DOHH2 (cell line): ENCODE data around the gene ITLN1.
"Not testable (repeated sequence)": the region's sequence is repeated elsewhere in the genome, so short reads cannot be mapped to it uniquely, and the experiment has no call there.

Experiments used
- H3F3A ChIP-seq: fragments of 200-600 bp; sonication (generic), shearing (Covaris generic); 2 replicates; pipeline ENCODE4 v1.6.0; 2016; ENCODE audit warnings: antibody characterized with exemption, mild to moderate bottlenecking; ENCODE audit not compliant: control insufficient read depth, insufficient read depth
- H3K27ac ChIP-seq: fragments of 200-600 bp; sonication (generic); 2 replicates; pipeline ENCODE4 v1.5.1; 2014; ENCODE audit warnings: low read depth, mild to moderate bottlenecking, low read length, moderate library complexity
- H3K27me3 ChIP-seq: fragments of 200-600 bp; sonication (generic); 2 replicates; pipeline ENCODE4 v1.6.1; 2014; ENCODE audit warnings: mild to moderate bottlenecking, low read length, mixed read lengths; ENCODE audit not compliant: control insufficient read depth
- H3K36me3 ChIP-seq: fragments of 200-600 bp; sonication (generic); 2 replicates; pipeline ENCODE4 v1.6.1; 2014; ENCODE audit warnings: mild to moderate bottlenecking, low read length, moderate library complexity, mixed read lengths; ENCODE audit not compliant: control insufficient read depth
- H3K4me1 ChIP-seq: fragments of 200-600 bp; sonication (generic); 2 replicates; pipeline ENCODE4 v1.6.1; 2014; ENCODE audit warnings: mild to moderate bottlenecking, low read length, mixed read lengths; ENCODE audit not compliant: control insufficient read depth
- H3K4me2 ChIP-seq: fragments of 200-600 bp; sonication (generic); 2 replicates; pipeline ENCODE4 v1.6.0; 2014; ENCODE audit warnings: mild to moderate bottlenecking, low read length, moderate library complexity
- H3K4me3 ChIP-seq: fragments of 200-600 bp; sonication (generic); 2 replicates; pipeline ENCODE4 v1.5.1; 2014; ENCODE audit warnings: mild to moderate bottlenecking, low read length, mixed read lengths
- H3K79me2 ChIP-seq: fragments of 200-600 bp; sonication (generic); 2 replicates; pipeline ENCODE4 v1.6.1; 2014; ENCODE audit warnings: mild to moderate bottlenecking, low read length, mixed read lengths; ENCODE audit not compliant: control insufficient read depth
- H3K9me2 ChIP-seq: fragments of 200-600 bp; sonication (generic); replicated peaks from 2 replicates; pipeline ENCODE4 v1.6.1; 2014; ENCODE audit warnings: mild to moderate bottlenecking, low read length, mixed read lengths; ENCODE audit not compliant: control insufficient read depth
- H3K9me3 ChIP-seq: fragments of 200-600 bp; sonication (generic); 2 replicates; pipeline ENCODE4 v1.6.1; 2014; ENCODE audit warnings: antibody characterized with exemption, low read length, mixed read lengths; ENCODE audit not compliant: control insufficient read depth, insufficient read depth
- H4K20me1 ChIP-seq: fragments of 200-600 bp; sonication (generic); 2 replicates; pipeline ENCODE4 v1.6.0; 2014; ENCODE audit warnings: low read depth, mild to moderate bottlenecking, antibody characterized with exemption, low read length, moderate library complexity; ENCODE audit not compliant: control insufficient read depth, insufficient read depth
- CTCF ChIP-seq: fragments of 200-600 bp; sonication (generic); IDR thresholded peaks from one replicate; pipeline ENCODE4 v1.5.1; 2014; ENCODE audit warnings: antibody characterized with exemption, mild to moderate bottlenecking, low read depth, low read length; ENCODE audit not compliant: poor library complexity, severe bottlenecking
- EZH2phosphoT487 ChIP-seq: fragments of 200-600 bp; sonication (generic); IDR thresholded peaks from 2 replicates; pipeline ENCODE4 v1.6.1; 2017; ENCODE audit warnings: borderline replicate concordance, mild to moderate bottlenecking, antibody characterized with exemption, low read length, moderate library complexity, mixed read lengths

ITLN1 gene

GRCh38 chr1:160874935-160875334 is 10.0 kb downstream of the ITLN1 start:
- Histone ChIP-seq H3K27me3 (no peaks in the 10 kb centered on the region), H4K20me1 (no peaks in the 10 kb centered on the region), H3K9me3 (no peaks in the 10 kb centered on the region), H3F3A (no peaks in the 10 kb centered on the region), H3K27ac (no peak overlapping the region), H3K4me3 (no peak overlapping the region), H3K36me3 (no peaks in the 10 kb centered on the region), H3K79me2 (no peaks in the 10 kb centered on the region), H3K9me2 (no peaks in the 10 kb centered on the region), H3K4me1 (no peaks in the 10 kb centered on the region), H3K4me2 (no peak overlapping the region)
- TF ChIP-seq CTCF (no peak), EZH2phosphoT487 (no peak)

GRCh38 chr1:160868141-160868540 is 16.8 kb downstream of the ITLN1 start:
- TF ChIP-seq EZH2phosphoT487 (no peak), CTCF (no peak)
- Histone ChIP-seq H3K9me3 (no peaks in the 10 kb centered on the region), H3F3A (no peaks in the 10 kb centered on the region), H3K9me2 (no peaks in the 10 kb centered on the region), H4K20me1 (no peaks in the 10 kb centered on the region), H3K4me2 (no peak overlapping the region), H3K36me3 (no peaks in the 10 kb centered on the region), H3K79me2 (no peaks in the 10 kb centered on the region), H3K27ac (no peak overlapping the region), H3K4me1 (no peaks in the 10 kb centered on the region), H3K4me3 (no peak overlapping the region), H3K27me3 (no peaks in the 10 kb centered on the region; the same call in 1 of the 2 replicates)

DNA sequence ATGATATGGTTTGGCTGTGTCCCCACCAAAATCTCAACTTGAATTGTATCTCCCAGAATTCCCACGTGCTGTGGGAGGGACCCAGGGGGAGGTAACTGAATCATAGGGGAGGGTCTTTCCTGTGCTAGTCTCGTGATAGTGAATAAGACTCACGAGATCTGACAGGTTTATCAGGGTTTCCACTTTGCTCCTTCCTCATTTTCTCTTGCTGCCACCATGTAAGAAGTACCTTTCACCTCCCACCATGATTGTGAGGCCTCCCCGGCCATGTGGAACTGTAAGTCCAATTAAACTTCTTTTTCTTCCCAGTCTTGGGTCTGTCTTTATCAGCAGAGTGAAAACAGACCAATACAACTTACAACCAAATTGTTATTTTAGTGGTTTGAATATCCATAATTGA is 17.3 kb downstream of the ITLN1 start:
- not testable (repeated sequence) for H3K27ac ChIP-seq, H3K27me3 ChIP-seq, H3K4me1 ChIP-seq, H3K9me2 ChIP-seq, H3F3A ChIP-seq, H3K4me3 ChIP-seq, H3K4me2 ChIP-seq, H3K79me2 ChIP-seq, H4K20me1 ChIP-seq, H3K36me3 ChIP-seq, H3K9me3 ChIP-seq

- Histone ChIP-seq H3K27me3 (peaks cover 10% of the 10 kb centered on the region; the same call in 1 of the 2 replicates), H3K4me1 (no peaks in the 10 kb centered on the region), H4K20me1 (no peaks in the 10 kb centered on the region), H3K4me3 (no peak overlapping the region), H3K9me2 (no peaks in the 10 kb centered on the region), H3F3A (no peaks in the 10 kb centered on the region), H3K79me2 (no peaks in the 10 kb centered on the region), H3K27ac (no peak overlapping the region), H3K36me3 (no peaks in the 10 kb centered on the region), H3K9me3 (no peaks in the 10 kb centered on the region), H3K4me2 (no peak overlapping the region)
- TF ChIP-seq CTCF (no peak), EZH2phosphoT487 (no peak)
Measured at GRCh38 chr1:160866695-160867260, 18.2 kb downstream of the ITLN1 start.
